Neural crest cell (in vitro differentiated cells): ENCODE measurements around the gene PSMC3IP. TPM values are rescaled to one million over a fixed set of nuclear protein-coding genes. Genes with fewer than 3 reads are reported as not detected.

Experiments used
- DNase-seq: peaks from one replicate; pipeline ENCODE4 v3.0.0; 2021; ENCODE audit warnings: low read depth, mixed read lengths, low spot score
- H3K27ac Mint-ChIP-seq: one replicate; pipeline ENCODE4 v1.8.0; 2021; ENCODE audit warnings: mild to moderate bottlenecking, mixed read lengths; ENCODE audit not compliant: unreplicated experiment
- H3K27me3 Mint-ChIP-seq: 2 replicates; pipeline ENCODE4 v1.8.0; 2021; ENCODE audit warnings: low read depth, mild to moderate bottlenecking, mixed read lengths
- H3K36me3 Mint-ChIP-seq: 2 replicates; pipeline ENCODE4 v1.8.0; 2021; ENCODE audit warnings: low read depth, mild to moderate bottlenecking, mixed read lengths
- H3K4me1 Mint-ChIP-seq: 2 replicates; pipeline ENCODE4 v1.8.0; 2021; ENCODE audit warnings: mixed read lengths
- H3K4me3 Mint-ChIP-seq: one replicate; pipeline ENCODE4 v1.8.0; 2021; ENCODE audit warnings: mild to moderate bottlenecking, mixed read lengths
- H3K9me3 Mint-ChIP-seq: 2 replicates; pipeline ENCODE4 v1.8.0; 2021; ENCODE audit warnings: mixed read lengths
- total RNA-seq: library from RNA; stranded (reverse); gene quantifications from 2 replicates; pipeline ENCODE4 v1.2.1, GENCODE V29; 2021
- TF ChIP-seq, protein P1 (sequence below): fragments of 200-600 bp; sonication (generic); conservative IDR thresholded peaks from 2 replicates; pipeline ENCODE4 v1.5.0; 2021; ENCODE audit warnings: antibody characterized with exemption, mild to moderate bottlenecking

PSMC3IP gene
- total RNA-seq, 1 donor from 2014 or later, result 44.6 TPM

DNA sequence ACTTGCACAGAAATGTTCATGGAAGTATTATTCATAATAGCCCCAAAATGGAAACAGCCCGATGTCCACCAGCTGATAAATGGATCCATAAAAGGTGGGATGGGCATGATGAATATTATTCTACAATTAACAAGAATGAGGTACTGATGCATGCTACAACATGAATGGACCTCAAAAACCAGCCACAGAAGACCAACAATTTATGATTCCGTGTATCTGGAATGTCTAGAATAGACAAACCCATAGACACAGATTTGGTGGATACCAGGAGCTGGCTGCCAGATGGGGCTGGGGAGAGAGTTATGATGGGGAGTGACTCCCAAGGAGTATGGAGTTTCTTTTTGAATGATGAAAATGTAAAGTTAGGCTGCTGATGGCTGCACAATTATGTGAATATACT, 52.3 kb downstream of the PSMC3IP start:
- H3K36me3 Mint-ChIP-seq, result peaks cover 6% of the 10 kb centered on the region
- H3K9me3 Mint-ChIP-seq, result no peaks in the 10 kb centered on the region
- TF ChIP-seq, protein P1, sequence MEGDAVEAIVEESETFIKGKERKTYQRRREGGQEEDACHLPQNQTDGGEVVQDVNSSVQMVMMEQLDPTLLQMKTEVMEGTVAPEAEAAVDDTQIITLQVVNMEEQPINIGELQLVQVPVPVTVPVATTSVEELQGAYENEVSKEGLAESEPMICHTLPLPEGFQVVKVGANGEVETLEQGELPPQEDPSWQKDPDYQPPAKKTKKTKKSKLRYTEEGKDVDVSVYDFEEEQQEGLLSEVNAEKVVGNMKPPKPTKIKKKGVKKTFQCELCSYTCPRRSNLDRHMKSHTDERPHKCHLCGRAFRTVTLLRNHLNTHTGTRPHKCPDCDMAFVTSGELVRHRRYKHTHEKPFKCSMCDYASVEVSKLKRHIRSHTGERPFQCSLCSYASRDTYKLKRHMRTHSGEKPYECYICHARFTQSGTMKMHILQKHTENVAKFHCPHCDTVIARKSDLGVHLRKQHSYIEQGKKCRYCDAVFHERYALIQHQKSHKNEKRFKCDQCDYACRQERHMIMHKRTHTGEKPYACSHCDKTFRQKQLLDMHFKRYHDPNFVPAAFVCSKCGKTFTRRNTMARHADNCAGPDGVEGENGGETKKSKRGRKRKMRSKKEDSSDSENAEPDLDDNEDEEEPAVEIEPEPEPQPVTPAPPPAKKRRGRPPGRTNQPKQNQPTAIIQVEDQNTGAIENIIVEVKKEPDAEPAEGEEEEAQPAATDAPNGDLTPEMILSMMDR, result no peak
- H3K27ac Mint-ChIP-seq, result no peak overlapping the region
- peaks cover 33% of the 10 kb centered on the region for H3K4me1 Mint-ChIP-seq
- DNase-seq, result no peak
- H3K4me3 Mint-ChIP-seq, result no peak overlapping the region
- H3K27me3 Mint-ChIP-seq, result no peaks in the 10 kb centered on the region

DNA sequence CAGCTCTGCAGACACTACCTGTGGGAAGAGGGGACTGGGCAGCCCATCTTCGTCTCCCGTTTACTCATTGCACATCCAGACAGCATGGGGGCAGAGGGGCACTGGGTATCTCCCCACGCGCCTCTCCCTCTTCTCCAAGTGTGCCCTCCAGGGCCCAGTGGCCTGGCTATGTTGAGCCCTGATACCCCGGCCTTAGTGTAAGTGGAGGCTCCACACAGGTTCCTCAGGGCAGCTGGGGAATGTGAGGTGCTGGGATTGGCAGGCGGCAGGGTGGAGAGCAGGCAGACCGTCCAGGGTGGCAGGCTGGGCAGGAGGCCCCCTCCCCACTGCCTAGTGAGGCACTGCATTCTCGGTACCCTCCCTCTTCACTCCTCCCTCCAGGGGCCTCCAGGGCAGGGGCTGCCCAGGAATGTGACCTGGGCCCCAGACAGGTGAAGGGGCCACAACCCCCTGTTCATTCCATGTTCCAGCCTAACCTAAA, 54.7 kb downstream of the PSMC3IP start:
- Mint-ChIP-seq H3K9me3 (no peaks in the 10 kb centered on the region), H3K27ac (no peak overlapping the region), H3K4me1 (peaks cover 56% of the 10 kb centered on the region), H3K4me3 (no peak overlapping the region), H3K27me3 (no peaks in the 10 kb centered on the region), H3K36me3 (peaks cover 6% of the 10 kb centered on the region)
- DNase-seq, result no peak
- TF ChIP-seq, protein P1, result no peak

Other genes starting within 250 kb of the PSMC3IP start
- gene STAT3, start 189.3 kb downstream of the PSMC3IP start, total RNA-seq, result 38.0 and 40.9 TPM in 2 replicates
- 0.09 and 0.14 TPM in 2 replicates for gene CAVIN1, start 154.5 kb downstream of the PSMC3IP start, total RNA-seq
- gene ATP6V0A1, start 118.9 kb downstream of the PSMC3IP start, total RNA-seq, result 59.4 and 64.7 TPM in 2 replicates
- gene NAGLU, start 41.5 kb downstream of the PSMC3IP start, total RNA-seq, result 20.5 and 21.2 TPM in 2 replicates
- 1.2 and 1.9 TPM in 2 replicates for gene HSD17B1, start 24.8 kb downstream of the PSMC3IP start, total RNA-seq
- 58.3 and 59.6 TPM in 2 replicates for gene COASY, start 15.6 kb downstream of the PSMC3IP start, total RNA-seq
- gene MLX, start 10.6 kb downstream of the PSMC3IP start, total RNA-seq, result 38.6 and 41.1 TPM in 2 replicates
- 44.2 and 48.7 TPM in 2 replicates for gene RETREG3, start 31.6 kb upstream of the PSMC3IP start, total RNA-seq
- 101 and 102 TPM in 2 replicates for gene TUBG1, start 32.0 kb upstream of the PSMC3IP start, total RNA-seq
- gene TUBG2, start 81.6 kb upstream of the PSMC3IP start, total RNA-seq, result 18.7 and 20.7 TPM in 2 replicates
- gene PLEKHH3, start 99.3 kb upstream of the PSMC3IP start, total RNA-seq, result 16.4 and 20.8 TPM in 2 replicates
- 0.68 TPM in 2 replicates for gene CCR10, start 104.1 kb upstream of the PSMC3IP start, total RNA-seq
- gene CNTNAP1, start 104.8 kb upstream of the PSMC3IP start, total RNA-seq, result 17.0 and 19.4 TPM in 2 replicates
- gene EZH1, start 167.3 kb upstream of the PSMC3IP start, total RNA-seq, result 28.9 and 30.4 TPM in 2 replicates
- gene RAMP2, start 183.5 kb upstream of the PSMC3IP start, total RNA-seq, result 6.5 and 7.9 TPM in 2 replicates
- gene VPS25, start 195.7 kb upstream of the PSMC3IP start, total RNA-seq, result 83.7 and 88.7 TPM in 2 replicates
- 0.58 and 0.73 TPM in 2 replicates for gene WNK4, start 202.9 kb upstream of the PSMC3IP start, total RNA-seq
- gene COA3, start 221.0 kb upstream of the PSMC3IP start, total RNA-seq, result 85.3 and 92.7 TPM in 2 replicates
- not detected in 2 replicates for gene CNTD1, start 221.1 kb upstream of the PSMC3IP start, total RNA-seq
- gene BECN1, start 246.6 kb upstream of the PSMC3IP start, total RNA-seq, result 48.7 and 49.5 TPM in 2 replicates